Ishikawa (cell line): ENCODE measurements around the gene ZDBF2.

Experiments used
- CEBPB ChIP-seq: IDR thresholded peaks from 2 replicates; pipeline ENCODE4 v1.6.1; 2012
- CREB1 ChIP-seq: IDR thresholded peaks from 2 replicates; pipeline ENCODE4 v1.6.1; 2012; ENCODE audit warnings: low read depth
- EGR1 ChIP-seq: IDR thresholded peaks from 2 replicates; pipeline ENCODE4 v1.6.1; 2012
- EP300 ChIP-seq: IDR thresholded peaks from 2 replicates; pipeline ENCODE4 v1.6.1; 2012; ENCODE audit warnings: borderline replicate concordance
- FOXM1 ChIP-seq: IDR thresholded peaks from 2 replicates; pipeline ENCODE4 v1.6.1; 2012; ENCODE audit warnings: low read depth, borderline replicate concordance
- MAX ChIP-seq: IDR thresholded peaks from 2 replicates; pipeline ENCODE4 v1.6.1; 2012
- NFIC ChIP-seq: IDR thresholded peaks from 2 replicates; pipeline ENCODE4 v1.6.1; 2012
- RAD21 ChIP-seq: IDR thresholded peaks from 2 replicates; pipeline ENCODE4 v1.6.1; 2012; ENCODE audit warnings: low read depth
- REST ChIP-seq: IDR thresholded peaks from 2 replicates; pipeline ENCODE4 v1.6.1; 2012; ENCODE audit warnings: low read depth, mild to moderate bottlenecking
- TAF1 ChIP-seq: IDR thresholded peaks from 2 replicates; pipeline ENCODE4 v1.6.1; 2012; ENCODE audit warnings: low read depth, mild to moderate bottlenecking
- TCF12 ChIP-seq: IDR thresholded peaks from 2 replicates; pipeline ENCODE4 v1.6.1; 2012; ENCODE audit warnings: low read depth
- TEAD4 ChIP-seq: IDR thresholded peaks from 2 replicates; pipeline ENCODE4 v1.6.1; 2012
- USF1 ChIP-seq: IDR thresholded peaks from 2 replicates; pipeline ENCODE4 v1.6.1; 2012
- YY1 ChIP-seq: IDR thresholded peaks from 2 replicates; pipeline ENCODE4 v1.6.1; 2012; ENCODE audit warnings: low read depth
- ZBTB7A ChIP-seq: IDR thresholded peaks from 2 replicates; pipeline ENCODE4 v1.6.1; 2012; ENCODE audit warnings: low read depth

The ZDBF2 gene

DNA sequence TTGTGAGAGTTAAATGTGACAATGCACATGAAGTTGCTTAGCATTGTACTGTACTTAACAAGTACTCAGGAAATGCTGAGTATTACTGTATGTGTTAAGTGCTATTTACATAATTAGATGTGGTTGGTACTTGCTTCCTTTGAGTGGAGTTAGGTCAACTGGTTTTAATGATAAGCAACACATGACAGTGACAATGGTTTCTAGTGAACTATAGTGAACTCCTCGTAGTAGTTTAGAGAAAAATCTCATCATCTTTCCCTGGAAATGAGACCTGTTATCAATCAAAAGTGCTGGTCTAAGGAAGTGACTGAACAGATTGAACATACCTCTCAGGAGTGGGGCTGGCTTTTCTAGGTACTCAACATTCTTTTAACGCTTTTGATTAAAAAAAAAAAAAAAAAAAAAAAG, 29.2 kb upstream of the ZDBF2 start:
- TF ChIP-seq EP300 (no peak), USF1 (no peak), YY1 (no peak), CREB1 (no peak), TAF1 (no peak), FOXM1 (no peak), CEBPB (no peak), ZBTB7A (no peak), RAD21 (no peak), TCF12 (no peak), REST (no peak)

DNA sequence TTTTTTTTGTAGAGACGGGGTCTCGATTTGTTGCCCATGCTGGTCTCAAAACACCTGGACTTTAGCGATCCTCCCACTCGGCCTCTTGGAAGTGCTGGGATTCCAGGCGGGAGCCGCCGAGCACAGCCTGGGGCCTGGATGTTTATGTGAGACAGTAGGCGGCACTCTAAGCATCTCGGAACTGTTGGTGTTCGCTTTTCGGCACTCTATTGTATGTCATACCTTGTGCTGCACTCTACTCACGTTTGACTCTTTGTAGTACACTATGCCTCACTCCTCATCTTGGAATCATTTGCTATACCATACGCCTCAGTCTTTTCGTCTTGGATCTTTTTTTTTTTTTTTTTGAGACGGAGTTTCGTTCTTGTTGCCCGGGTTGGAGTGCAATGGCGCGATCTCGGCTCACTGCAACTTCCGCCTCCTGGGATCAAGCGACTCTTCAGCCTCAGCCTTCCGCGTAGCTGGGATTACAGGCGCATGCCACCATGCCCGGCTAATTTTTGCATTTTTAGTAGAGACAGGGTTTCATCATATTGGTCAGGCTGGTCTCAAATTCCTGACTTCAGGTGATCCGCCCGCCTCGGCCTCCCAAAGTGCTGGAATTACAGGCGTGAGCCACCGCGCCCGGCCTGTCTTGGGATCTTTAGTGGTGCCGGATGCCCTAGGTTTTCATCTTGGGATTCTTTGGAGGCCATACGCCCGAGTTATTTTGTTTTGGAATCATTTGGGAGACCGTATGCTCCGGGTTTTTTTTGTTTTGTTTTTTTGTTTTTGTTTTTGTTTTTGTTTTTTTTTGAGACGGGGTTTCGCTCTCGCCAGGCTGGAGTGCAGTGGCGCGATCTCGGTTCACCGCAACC, 24.2 kb upstream of the ZDBF2 start:
- TF ChIP-seq TAF1 (no peak), CEBPB (no peak), TCF12 (no peak), USF1 (no peak), EGR1 (no peak)

DNA sequence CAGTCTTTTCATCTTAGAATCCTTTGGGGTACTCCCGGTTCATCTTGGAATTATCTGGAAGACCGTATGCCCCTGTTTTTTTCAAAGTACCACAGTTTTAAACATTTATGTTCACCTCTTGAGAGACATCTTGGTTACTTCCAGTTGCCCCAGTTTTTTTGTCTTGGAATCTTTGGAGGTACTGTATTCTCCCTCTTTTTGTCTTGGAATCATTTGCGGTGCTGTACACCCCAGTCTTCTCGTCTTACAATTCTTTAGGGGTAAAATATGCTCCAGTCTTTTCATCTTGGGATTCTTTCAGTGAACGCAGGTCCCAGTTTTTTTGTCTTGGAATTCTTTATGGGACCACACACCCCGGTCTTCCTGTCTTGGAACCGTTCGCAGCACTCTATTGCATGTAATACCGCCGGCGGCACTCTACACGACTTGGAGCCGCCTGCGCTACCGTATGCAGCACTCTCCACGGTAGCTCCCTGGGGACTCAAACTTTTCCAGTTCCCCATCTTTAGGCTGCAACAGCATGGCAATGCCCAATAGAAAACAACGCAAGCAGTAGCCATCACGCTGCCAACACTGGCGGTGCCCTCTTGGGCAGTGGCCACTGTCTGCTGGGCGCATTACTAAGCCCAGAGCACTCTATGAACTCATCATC, 21.2 kb upstream of the ZDBF2 start:
- TF ChIP-seq EGR1 (no peak), TEAD4 (no peak), YY1 (no peak), EP300 (no peak), ZBTB7A (no peak), TAF1 (no peak), NFIC (no peak), CREB1 (no peak)

DNA sequence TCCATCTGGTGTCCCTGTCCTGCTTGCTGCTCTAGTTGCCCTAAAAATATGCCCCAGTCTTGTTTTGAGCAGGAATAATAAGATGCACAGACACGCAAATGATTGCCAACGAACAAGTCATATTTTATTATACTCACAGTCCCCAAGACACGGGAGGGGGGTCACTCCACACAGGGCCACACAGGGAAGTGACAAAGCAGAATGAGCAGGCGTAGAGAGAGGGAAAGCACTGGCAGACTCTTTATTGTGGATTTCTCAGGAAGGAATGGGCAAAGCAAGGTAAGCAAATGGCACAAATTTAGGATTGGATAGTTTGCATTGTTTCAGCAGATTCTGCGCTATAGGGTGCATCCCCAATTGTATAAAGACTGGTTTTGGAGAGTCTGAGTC, 20.7 kb upstream of the ZDBF2 start:
- TF ChIP-seq MAX (no peak), NFIC (no peak), EP300 (no peak), USF1 (no peak), TAF1 (no peak), REST (no peak), RAD21 (no peak), CEBPB (no peak), CREB1 (no peak)

DNA sequence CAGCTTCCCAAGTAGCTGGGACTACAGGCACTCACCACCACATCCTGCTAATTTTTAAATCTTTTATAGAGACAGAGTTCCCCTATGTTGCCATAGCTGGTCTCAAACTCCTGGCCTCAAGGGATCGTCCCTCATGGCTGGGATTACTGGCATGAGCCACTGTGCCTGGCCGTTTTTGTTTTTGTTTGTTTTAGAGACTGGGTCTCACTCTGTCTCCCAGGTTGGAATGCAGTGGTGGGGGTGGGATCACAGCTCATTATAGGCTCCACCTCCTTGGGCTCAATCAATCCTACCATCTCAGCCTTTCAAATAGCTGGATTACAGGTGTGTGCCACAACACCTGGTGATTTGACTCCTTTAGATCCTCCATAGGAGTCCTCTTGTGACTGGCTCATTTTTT, 19.5 kb upstream of the ZDBF2 start:
- TF ChIP-seq TCF12 (no peak), EGR1 (no peak), EP300 (no peak)

- no peak for TF ChIP-seq TCF12
- TF ChIP-seq RAD21 = no peak
- no peak for TF ChIP-seq EGR1
- no peak for TF ChIP-seq REST
- TF ChIP-seq TEAD4 = no peak
- no peak for TF ChIP-seq ZBTB7A
- no peak for TF ChIP-seq MAX
- no peak for TF ChIP-seq CEBPB
- TF ChIP-seq FOXM1 = no peak
- no peak for TF ChIP-seq EP300
- no peak for TF ChIP-seq CREB1
- TF ChIP-seq YY1 = no peak
- TF ChIP-seq USF1 = no peak
Measured at GRCh38 chr2:206256706-206257205, 17.7 kb upstream of the ZDBF2 start.
